Transverse colon (tissue), 4 donors: ENCODE results near the gene ADIPOR1.

Source experiments
- POLR2AphosphoS5 ChIP-seq, 3 donors: sonication (generic); formaldehyde crosslinking; IDR thresholded peaks; one replicate each; pipeline ENCODE4 v1.6.1; 2016; ENCODE audit warnings: antibody characterized with exemption in 3 of 3
- TF ChIP-seq, protein P1 (sequence below), 5 experiments: fragments of 200-600 bp in 3 of 5; fragments of 450-650 bp in 2 of 5; sonication (generic) in 3 of 5; IDR thresholded peaks; 1 replicate in 2 of 5; 2 replicates in 3 of 5; pipeline ENCODE4 v1.5.1; 2016 to 2017; ENCODE audit warnings: antibody characterized with exemption in 5 of 5, inconsistent platforms in 3 of 5, mild to moderate bottlenecking in 2 of 5, moderate library complexity in 1 of 5

GRCh38 chr1:202989879-202990278 is 31.8 kb upstream of the ADIPOR1 start:
- TF ChIP-seq, protein P1, sequence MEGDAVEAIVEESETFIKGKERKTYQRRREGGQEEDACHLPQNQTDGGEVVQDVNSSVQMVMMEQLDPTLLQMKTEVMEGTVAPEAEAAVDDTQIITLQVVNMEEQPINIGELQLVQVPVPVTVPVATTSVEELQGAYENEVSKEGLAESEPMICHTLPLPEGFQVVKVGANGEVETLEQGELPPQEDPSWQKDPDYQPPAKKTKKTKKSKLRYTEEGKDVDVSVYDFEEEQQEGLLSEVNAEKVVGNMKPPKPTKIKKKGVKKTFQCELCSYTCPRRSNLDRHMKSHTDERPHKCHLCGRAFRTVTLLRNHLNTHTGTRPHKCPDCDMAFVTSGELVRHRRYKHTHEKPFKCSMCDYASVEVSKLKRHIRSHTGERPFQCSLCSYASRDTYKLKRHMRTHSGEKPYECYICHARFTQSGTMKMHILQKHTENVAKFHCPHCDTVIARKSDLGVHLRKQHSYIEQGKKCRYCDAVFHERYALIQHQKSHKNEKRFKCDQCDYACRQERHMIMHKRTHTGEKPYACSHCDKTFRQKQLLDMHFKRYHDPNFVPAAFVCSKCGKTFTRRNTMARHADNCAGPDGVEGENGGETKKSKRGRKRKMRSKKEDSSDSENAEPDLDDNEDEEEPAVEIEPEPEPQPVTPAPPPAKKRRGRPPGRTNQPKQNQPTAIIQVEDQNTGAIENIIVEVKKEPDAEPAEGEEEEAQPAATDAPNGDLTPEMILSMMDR (IDR thresholded peaks at IDR 0.05): no peak
- TF ChIP-seq POLR2AphosphoS5 (IDR thresholded peaks at IDR 0.05): no peak
